Measurements from ENCODE around the gene KRTAP19-4.

The KRTAP19-4 gene

DNA sequence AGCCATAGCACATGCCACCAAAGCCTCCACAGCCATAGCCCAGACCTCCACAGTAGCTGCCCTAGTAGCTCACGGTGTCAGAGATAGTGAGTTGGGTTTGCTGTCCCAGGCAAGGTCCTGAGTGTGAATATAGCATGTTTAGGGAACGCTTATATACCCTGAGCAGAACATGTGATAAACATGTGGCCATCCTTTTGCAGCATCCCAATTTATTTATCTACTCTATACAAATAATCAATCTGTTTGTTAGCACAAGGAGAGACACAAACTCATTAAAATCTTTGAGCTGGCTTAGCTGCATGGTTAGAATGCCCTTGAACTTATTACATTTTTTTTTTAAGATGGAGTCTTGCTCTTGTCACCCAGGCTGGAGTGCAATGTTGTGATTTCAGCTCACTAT, 9.6 kb downstream of the KRTAP19-4 start, which contains the start of gene KRTAP19-2:
Gene KRTAP19-2 (minus strand): TSS at position 101 of the 400 bp plus-strand sequence. CDS start 88 bp downstream, at position 13.
- in situ Hi-C loops (cut with HindIII; ENCODE audit: low sequenced_read_pairs): no loop called here
- no peak within 1 kb of the TSS for H3K4me3 ChIP-seq (ENCODE audit: low read depth, low read length)
- TF ChIP-seq, protein P1, sequence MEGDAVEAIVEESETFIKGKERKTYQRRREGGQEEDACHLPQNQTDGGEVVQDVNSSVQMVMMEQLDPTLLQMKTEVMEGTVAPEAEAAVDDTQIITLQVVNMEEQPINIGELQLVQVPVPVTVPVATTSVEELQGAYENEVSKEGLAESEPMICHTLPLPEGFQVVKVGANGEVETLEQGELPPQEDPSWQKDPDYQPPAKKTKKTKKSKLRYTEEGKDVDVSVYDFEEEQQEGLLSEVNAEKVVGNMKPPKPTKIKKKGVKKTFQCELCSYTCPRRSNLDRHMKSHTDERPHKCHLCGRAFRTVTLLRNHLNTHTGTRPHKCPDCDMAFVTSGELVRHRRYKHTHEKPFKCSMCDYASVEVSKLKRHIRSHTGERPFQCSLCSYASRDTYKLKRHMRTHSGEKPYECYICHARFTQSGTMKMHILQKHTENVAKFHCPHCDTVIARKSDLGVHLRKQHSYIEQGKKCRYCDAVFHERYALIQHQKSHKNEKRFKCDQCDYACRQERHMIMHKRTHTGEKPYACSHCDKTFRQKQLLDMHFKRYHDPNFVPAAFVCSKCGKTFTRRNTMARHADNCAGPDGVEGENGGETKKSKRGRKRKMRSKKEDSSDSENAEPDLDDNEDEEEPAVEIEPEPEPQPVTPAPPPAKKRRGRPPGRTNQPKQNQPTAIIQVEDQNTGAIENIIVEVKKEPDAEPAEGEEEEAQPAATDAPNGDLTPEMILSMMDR (IDR thresholded peaks at IDR 0.05; ENCODE audit: low read depth, low read length, missing control alignments): no peak
- DNase-seq (ENCODE audit: low read depth): no peak

DNA sequence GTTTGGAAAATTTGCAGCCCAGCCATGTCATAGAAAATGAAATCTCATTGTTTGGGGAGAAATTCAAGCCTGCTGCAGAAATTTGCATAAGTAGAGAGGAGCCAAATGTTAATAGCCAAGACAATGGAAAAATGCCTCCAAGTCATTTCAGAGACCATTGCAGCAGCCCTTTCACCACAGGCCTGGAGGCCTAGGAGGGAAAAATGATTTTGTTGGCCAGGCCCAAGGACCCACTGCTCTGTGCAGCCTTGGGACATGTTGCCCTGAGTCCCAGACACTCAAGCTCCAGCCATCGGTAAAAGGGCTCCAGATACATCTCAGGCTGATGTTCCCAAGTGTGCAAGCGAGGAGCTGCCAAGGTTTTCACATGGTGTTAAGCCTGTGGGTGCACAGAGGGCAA, 10.8 kb downstream of the KRTAP19-4 start:
- no peak for DNase-seq (ENCODE audit: low read depth)
- in situ Hi-C loops (cut with HindIII; ENCODE audit: low sequenced_read_pairs): no loop called here
- TF ChIP-seq, protein P1 (IDR thresholded peaks at IDR 0.05; ENCODE audit: low read depth, low read length, missing control alignments): no peak
- no peak overlapping the region for H3K4me3 ChIP-seq (ENCODE audit: low read depth, low read length)

DNA sequence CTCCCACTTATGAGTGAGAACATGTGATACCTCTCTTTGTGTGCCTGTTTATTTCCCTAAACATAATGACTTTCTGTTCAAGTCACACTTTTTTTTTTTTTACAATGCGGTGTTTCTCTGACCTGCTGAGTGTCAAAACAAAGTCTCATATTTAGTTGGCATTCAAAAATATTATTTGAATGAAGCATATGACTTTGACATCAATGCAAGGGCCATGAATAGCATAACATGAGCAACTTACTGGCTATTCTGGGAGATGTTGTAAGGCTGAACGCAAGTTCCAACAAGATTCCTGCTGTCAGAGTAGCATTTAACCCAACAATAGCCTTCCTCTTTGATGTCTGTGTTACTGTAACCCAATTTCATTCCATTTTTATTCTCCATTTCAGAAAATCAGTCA, 14.8 kb downstream of the KRTAP19-4 start:
- TF ChIP-seq, protein P1 (IDR thresholded peaks at IDR 0.05; ENCODE audit: low read depth, low read length, missing control alignments): no peak
- DNase-seq (ENCODE audit: low read depth): no peak
- no peak overlapping the region for H3K4me3 ChIP-seq (ENCODE audit: low read depth, low read length)
- in situ Hi-C loops (cut with HindIII; ENCODE audit: low sequenced_read_pairs): no loop called here

GRCh38 chr21:30480145-30480544, 16.8 kb downstream of the KRTAP19-4 start, which contains the start of gene KRTAP19-1:
KRTAP19-1 (minus strand) TSS chr21:30480367; CDS start chr21:30480317, 50 bp downstream.
- no peak for DNase-seq (ENCODE audit: low read depth)
- no peak within 1 kb of the TSS for H3K4me3 ChIP-seq (ENCODE audit: low read depth, low read length)
- TF ChIP-seq, protein P1 (IDR thresholded peaks at IDR 0.05; ENCODE audit: low read depth, low read length, missing control alignments): no peak
- in situ Hi-C loops (cut with HindIII; ENCODE audit: low sequenced_read_pairs): no loop called here

DNA sequence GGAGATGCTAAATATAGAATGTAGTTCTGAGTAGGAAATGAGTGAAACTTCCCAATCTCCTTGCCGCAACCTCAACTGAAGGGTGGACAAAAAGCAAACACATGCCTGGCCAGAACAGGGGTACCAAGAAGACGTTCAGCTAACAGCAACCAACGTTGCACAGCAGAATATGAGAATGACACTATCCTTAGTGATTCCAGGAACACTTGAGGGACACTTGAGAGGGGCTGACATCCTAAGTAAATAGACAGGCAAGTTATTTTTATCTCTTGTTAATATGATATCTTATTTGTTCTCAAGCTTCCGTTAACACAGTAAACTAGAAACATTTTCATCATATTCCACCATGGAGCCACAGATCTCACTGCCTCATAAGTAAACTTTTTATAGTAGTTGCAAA, 17.7 kb downstream of the KRTAP19-4 start:
- H3K4me3 ChIP-seq (ENCODE audit: low read depth, low read length): no peak overlapping the region
- in situ Hi-C loops (cut with HindIII; ENCODE audit: low sequenced_read_pairs): no loop called here
- TF ChIP-seq, protein P1 (IDR thresholded peaks at IDR 0.05; ENCODE audit: low read depth, low read length, missing control alignments): no peak
- DNase-seq (ENCODE audit: low read depth): no peak

DNA sequence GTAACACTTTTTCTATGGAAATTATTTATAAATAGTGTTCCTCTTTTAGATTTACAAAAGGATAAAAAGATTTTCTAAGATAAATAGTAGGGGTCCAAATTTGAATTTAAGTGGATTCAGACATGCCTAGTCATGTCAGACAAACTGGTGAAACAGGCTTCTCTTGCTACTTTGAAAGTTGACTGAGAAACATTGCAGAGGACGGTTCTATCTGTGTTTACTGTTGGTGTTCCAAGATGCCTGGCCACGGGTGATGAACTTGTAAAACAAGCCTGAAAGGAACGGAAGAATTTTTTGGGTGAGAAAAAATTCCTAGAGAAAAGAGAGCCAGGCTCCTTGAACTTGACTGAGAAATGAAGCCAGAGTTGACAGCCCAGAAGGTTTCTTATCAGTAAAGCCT, 19.0 kb downstream of the KRTAP19-4 start:
- DNase-seq (ENCODE audit: low read depth): no peak
- TF ChIP-seq, protein P1 (IDR thresholded peaks at IDR 0.05; ENCODE audit: low read depth, low read length, missing control alignments): no peak
- in situ Hi-C loops (cut with HindIII; ENCODE audit: low sequenced_read_pairs): no loop called here
- no peak overlapping the region for H3K4me3 ChIP-seq (ENCODE audit: low read depth, low read length)
